Memory B cell (primary cell): Measurements from ENCODE around the gene FNDC3B.

Source experiments
- ATAC-seq: fragments of 150-1000 bp; cut with Tn5 transposase; 2 replicates; pipeline ENCODE4 v1.10.0; 2021; ENCODE audit warnings: low read depth, mild to moderate bottlenecking, moderate library complexity
- DNase-seq, 2 donors: peaks; one replicate each; pipeline ENCODE4 v3.0.0; 2022; ENCODE audit warnings: low spot score in 2 of 2
- H3K27ac Mint-ChIP-seq: one replicate; pipeline ENCODE4 v1.8.0; 2022; ENCODE audit warnings: mild to moderate bottlenecking, moderate library complexity, mixed read lengths
- H3K27me3 Mint-ChIP-seq: one replicate; pipeline ENCODE4 v1.8.0; 2022; ENCODE audit warnings: mixed read lengths
- H3K36me3 Mint-ChIP-seq: one replicate; pipeline ENCODE4 v1.8.0; 2022; ENCODE audit warnings: mild to moderate bottlenecking, mixed read lengths
- H3K4me1 Mint-ChIP-seq: one replicate; pipeline ENCODE4 v1.8.0; 2022; ENCODE audit warnings: mixed read lengths
- H3K4me3 Mint-ChIP-seq: one replicate; pipeline ENCODE4 v1.8.0; 2022; ENCODE audit warnings: mild to moderate bottlenecking, moderate library complexity, mixed read lengths
- H3K9me3 Mint-ChIP-seq: one replicate; pipeline ENCODE4 v1.8.0; 2022; ENCODE audit warnings: mixed read lengths

Gene FNDC3B

GRCh38 chr3:172106037-172106954, 66.9 kb downstream of the FNDC3B start:
- Mint-ChIP-seq H3K27ac (no peak overlapping the region), H3K36me3 (peaks cover 2% of the 10 kb centered on the region), H3K27me3 (peaks cover 17% of the 10 kb centered on the region), H3K4me3 (peak overlapping the region; percentile 24), H3K4me1 (peaks cover 24% of the 10 kb centered on the region), H3K9me3 (no peaks in the 10 kb centered on the region)
- ATAC-seq (no peak), DNase-seq (no peak)

GRCh38 chr3:172106989-172107388, 67.6 kb downstream of the FNDC3B start:
- H3K27me3 Mint-ChIP-seq = peaks cover 17% of the 10 kb centered on the region
- H3K4me3 Mint-ChIP-seq = peak overlapping the region; percentile 62
- peaks cover 24% of the 10 kb centered on the region for H3K4me1 Mint-ChIP-seq
- peak; percentile 79 for ATAC-seq
- H3K9me3 Mint-ChIP-seq = no peaks in the 10 kb centered on the region
- H3K36me3 Mint-ChIP-seq = peaks cover 3% of the 10 kb centered on the region
- DNase-seq = peak in 1 of 2 donors; percentile 26
- peak overlapping the region; percentile 40 for H3K27ac Mint-ChIP-seq

- no peaks in the 10 kb centered on the region for H3K9me3 Mint-ChIP-seq
- peaks cover 15% of the 10 kb centered on the region for H3K27me3 Mint-ChIP-seq
- ATAC-seq (peak; percentile 78), DNase-seq (peak in 1 of 2 donors; percentile 18)
- peak overlapping the region; percentile 40 for H3K27ac Mint-ChIP-seq
- peak overlapping the region; percentile 62 for H3K4me3 Mint-ChIP-seq
- H3K4me1 Mint-ChIP-seq = peaks cover 21% of the 10 kb centered on the region
- peaks cover 3% of the 10 kb centered on the region for H3K36me3 Mint-ChIP-seq
Observed at GRCh38 chr3:172107403-172107802, 68.0 kb downstream of the FNDC3B start.

- DNase-seq (no peak), ATAC-seq (no peak)
- Mint-ChIP-seq H3K27ac (no peak overlapping the region), H3K27me3 (peaks cover 21% of the 10 kb centered on the region), H3K4me3 (no peak overlapping the region), H3K9me3 (no peaks in the 10 kb centered on the region), H3K4me1 (peaks cover 15% of the 10 kb centered on the region), H3K36me3 (peaks cover 15% of the 10 kb centered on the region)
Observed at GRCh38 chr3:172110127-172110779, 70.9 kb downstream of the FNDC3B start.

- H3K4me3 Mint-ChIP-seq = no peak overlapping the region
- H3K36me3 Mint-ChIP-seq = peaks cover 15% of the 10 kb centered on the region
- no peaks in the 10 kb centered on the region for H3K9me3 Mint-ChIP-seq
- no peak overlapping the region for H3K27ac Mint-ChIP-seq
- peaks cover 21% of the 10 kb centered on the region for H3K27me3 Mint-ChIP-seq
- H3K4me1 Mint-ChIP-seq = peaks cover 15% of the 10 kb centered on the region
- ATAC-seq (no peak), DNase-seq (no peak)
Observed at GRCh38 chr3:172111163-172111562, 71.8 kb downstream of the FNDC3B start.

GRCh38 chr3:172112078-172112733, 72.8 kb downstream of the FNDC3B start:
- peaks cover 21% of the 10 kb centered on the region for H3K27me3 Mint-ChIP-seq
- H3K36me3 Mint-ChIP-seq = peaks cover 18% of the 10 kb centered on the region
- DNase-seq (no peak), ATAC-seq (no peak)
- H3K27ac Mint-ChIP-seq = no peak overlapping the region
- peaks cover 10% of the 10 kb centered on the region for H3K4me1 Mint-ChIP-seq
- H3K4me3 Mint-ChIP-seq = no peak overlapping the region
- H3K9me3 Mint-ChIP-seq = no peaks in the 10 kb centered on the region

GRCh38 chr3:172112734-172113120, 73.3 kb downstream of the FNDC3B start:
- H3K27ac Mint-ChIP-seq = no peak overlapping the region
- H3K4me3 Mint-ChIP-seq = no peak overlapping the region
- peaks cover 18% of the 10 kb centered on the region for H3K36me3 Mint-ChIP-seq
- DNase-seq (no peak), ATAC-seq (no peak)
- peaks cover 19% of the 10 kb centered on the region for H3K27me3 Mint-ChIP-seq
- peaks cover 5% of the 10 kb centered on the region for H3K4me1 Mint-ChIP-seq
- no peaks in the 10 kb centered on the region for H3K9me3 Mint-ChIP-seq

GRCh38 chr3:172113710-172114109, 74.3 kb downstream of the FNDC3B start:
- DNase-seq = no peak
- ATAC-seq = no peak
- Mint-ChIP-seq H3K4me1 (no peaks in the 10 kb centered on the region), H3K27me3 (peaks cover 19% of the 10 kb centered on the region), H3K36me3 (peaks cover 20% of the 10 kb centered on the region), H3K4me3 (no peak overlapping the region), H3K9me3 (no peaks in the 10 kb centered on the region), H3K27ac (no peak overlapping the region)

- no peaks in the 10 kb centered on the region for H3K9me3 Mint-ChIP-seq
- H3K4me1 Mint-ChIP-seq = no peaks in the 10 kb centered on the region
- DNase-seq (no peak), ATAC-seq (no peak)
- H3K4me3 Mint-ChIP-seq = no peak overlapping the region
- no peak overlapping the region for H3K27ac Mint-ChIP-seq
- peaks cover 20% of the 10 kb centered on the region for H3K36me3 Mint-ChIP-seq
- H3K27me3 Mint-ChIP-seq = peaks cover 12% of the 10 kb centered on the region
Observed at GRCh38 chr3:172115059-172115458, 75.7 kb downstream of the FNDC3B start.

GRCh38 chr3:172115787-172116186, 76.4 kb downstream of the FNDC3B start:
- H3K36me3 Mint-ChIP-seq = peaks cover 20% of the 10 kb centered on the region
- no peaks in the 10 kb centered on the region for H3K4me1 Mint-ChIP-seq
- ATAC-seq = no peak
- no peak overlapping the region for H3K4me3 Mint-ChIP-seq
- no peak for DNase-seq
- no peak overlapping the region for H3K27ac Mint-ChIP-seq
- peaks cover 8% of the 10 kb centered on the region for H3K27me3 Mint-ChIP-seq
- no peaks in the 10 kb centered on the region for H3K9me3 Mint-ChIP-seq

- Mint-ChIP-seq H3K4me1 (no peaks in the 10 kb centered on the region), H3K4me3 (no peak overlapping the region), H3K27ac (no peak overlapping the region), H3K36me3 (peaks cover 16% of the 10 kb centered on the region), H3K9me3 (no peaks in the 10 kb centered on the region), H3K27me3 (peaks cover 5% of the 10 kb centered on the region)
- DNase-seq = no peak
- ATAC-seq = no peak
Observed at GRCh38 chr3:172118019-172118418, 78.6 kb downstream of the FNDC3B start.

GRCh38 chr3:172119266-172119969, 80.0 kb downstream of the FNDC3B start:
- Mint-ChIP-seq H3K36me3 (peaks cover 10% of the 10 kb centered on the region), H3K9me3 (no peaks in the 10 kb centered on the region), H3K27me3 (peaks cover 2% of the 10 kb centered on the region), H3K27ac (no peak overlapping the region), H3K4me3 (no peak overlapping the region), H3K4me1 (no peaks in the 10 kb centered on the region)
- DNase-seq (no peak), ATAC-seq (no peak)

GRCh38 chr3:172120912-172121311, 81.5 kb downstream of the FNDC3B start:
- H3K27me3 Mint-ChIP-seq = no peaks in the 10 kb centered on the region
- ATAC-seq = no peak

More at GRCh38 chr3:172120912-172121311, 81.5 kb downstream of the FNDC3B start:
- no peak overlapping the region for H3K4me3 Mint-ChIP-seq
- no peaks in the 10 kb centered on the region for H3K4me1 Mint-ChIP-seq
- H3K36me3 Mint-ChIP-seq = peaks cover 9% of the 10 kb centered on the region
- H3K27ac Mint-ChIP-seq = no peak overlapping the region
- H3K9me3 Mint-ChIP-seq = no peaks in the 10 kb centered on the region
- no peak for DNase-seq
